H1 (cell line): ENCODE measurements around the gene AAK1.

Source experiments
- CHD2 ChIP-seq: IDR thresholded peaks from 2 replicates; pipeline ENCODE4 v1.6.1; 2012; ENCODE audit warnings: low read length, improper control_type of control experiment
- RBBP5 ChIP-seq: IDR thresholded peaks from 2 replicates; pipeline ENCODE4 v1.7.1; 2012; ENCODE audit warnings: low read depth, mild to moderate bottlenecking, inconsistent platforms, low read length, moderate library complexity, borderline replicate concordance
- TF ChIP-seq, protein P1 (sequence below): IDR thresholded peaks from 2 replicates; pipeline ENCODE4 v1.6.1; 2012; ENCODE audit warnings: inconsistent platforms
- TF ChIP-seq, protein P2 (sequence below), 3 experiments: IDR thresholded peaks; 1 replicate in 2 of 3; 2 replicates in 1 of 3; pipeline versions ENCODE4 v1.5.1 to v1.6.1; 2011; ENCODE audit warnings: low read length in 3 of 3, mild to moderate bottlenecking in 3 of 3, inconsistent platforms in 2 of 3, low read depth in 1 of 3, moderate library complexity in 1 of 3; ENCODE audit not compliant: insufficient read depth in 1 of 3; ENCODE audit errors: control extremely low read depth in 1 of 3

DNA sequence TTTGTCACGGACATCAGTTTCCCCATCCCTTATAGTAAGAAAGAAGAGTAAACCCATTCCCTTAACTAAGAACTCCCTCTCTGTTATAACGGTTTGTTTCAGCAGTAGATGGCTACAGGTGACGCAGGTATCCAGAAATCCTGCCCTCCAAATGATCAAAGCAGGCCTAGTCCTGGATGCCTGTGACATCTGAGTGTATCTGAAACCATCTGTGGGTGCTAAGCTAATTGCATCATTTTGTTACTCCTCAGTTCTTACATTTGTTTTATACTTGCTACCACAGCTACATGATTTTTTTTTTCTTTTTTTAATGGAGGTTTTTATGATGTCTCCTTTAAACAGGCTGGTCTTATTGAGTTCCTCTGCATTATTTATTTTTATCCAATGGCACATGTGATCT lies 55.1 kb downstream of the AAK1 start:
- TF ChIP-seq, protein P1, sequence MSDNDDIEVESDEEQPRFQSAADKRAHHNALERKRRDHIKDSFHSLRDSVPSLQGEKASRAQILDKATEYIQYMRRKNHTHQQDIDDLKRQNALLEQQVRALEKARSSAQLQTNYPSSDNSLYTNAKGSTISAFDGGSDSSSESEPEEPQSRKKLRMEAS = no peak
- TF ChIP-seq, protein P2, sequence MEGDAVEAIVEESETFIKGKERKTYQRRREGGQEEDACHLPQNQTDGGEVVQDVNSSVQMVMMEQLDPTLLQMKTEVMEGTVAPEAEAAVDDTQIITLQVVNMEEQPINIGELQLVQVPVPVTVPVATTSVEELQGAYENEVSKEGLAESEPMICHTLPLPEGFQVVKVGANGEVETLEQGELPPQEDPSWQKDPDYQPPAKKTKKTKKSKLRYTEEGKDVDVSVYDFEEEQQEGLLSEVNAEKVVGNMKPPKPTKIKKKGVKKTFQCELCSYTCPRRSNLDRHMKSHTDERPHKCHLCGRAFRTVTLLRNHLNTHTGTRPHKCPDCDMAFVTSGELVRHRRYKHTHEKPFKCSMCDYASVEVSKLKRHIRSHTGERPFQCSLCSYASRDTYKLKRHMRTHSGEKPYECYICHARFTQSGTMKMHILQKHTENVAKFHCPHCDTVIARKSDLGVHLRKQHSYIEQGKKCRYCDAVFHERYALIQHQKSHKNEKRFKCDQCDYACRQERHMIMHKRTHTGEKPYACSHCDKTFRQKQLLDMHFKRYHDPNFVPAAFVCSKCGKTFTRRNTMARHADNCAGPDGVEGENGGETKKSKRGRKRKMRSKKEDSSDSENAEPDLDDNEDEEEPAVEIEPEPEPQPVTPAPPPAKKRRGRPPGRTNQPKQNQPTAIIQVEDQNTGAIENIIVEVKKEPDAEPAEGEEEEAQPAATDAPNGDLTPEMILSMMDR (IDR thresholded peaks at IDR 0.05; ENCODE audit: control extremely low read depth in 1 of 3, insufficient read depth in 1 of 3, low read depth in 1 of 3, low read length in 3 of 3) = no peak
- TF ChIP-seq RBBP5 = no peak
- TF ChIP-seq CHD2 = no peak
